Body of pancreas (tissue), 4 donors: ENCODE measurements around the gene NQO2. TPM values are rescaled to one million over a fixed set of nuclear protein-coding genes. Genes with fewer than 3 reads are reported as not detected.

Source experiments
- ATAC-seq: fragments of 150-250 bp; one replicate; pipeline ENCODE4 v1.9.1; 2016
- DNase-seq, 4 donors: peaks; one replicate each; pipeline ENCODE4 v3.0.0-alpha.2; 2019
- H3K27ac ChIP-seq, 4 donors: fragments of 200-600 bp; sonication (generic); 1 replicate in 3 of 4; 2 replicates in 1 of 4; pipeline versions ENCODE4 v1.5.1 to v1.6.1; 2016 to 2019; ENCODE audit warnings: mild to moderate bottlenecking in 1 of 4, mixed read lengths in 1 of 4, moderate library complexity in 1 of 4
- H3K27me3 ChIP-seq, 2 donors: fragments of 200-600 bp; sonication (generic); one replicate each; pipeline ENCODE4 v1.6.0; 2016; ENCODE audit warnings: mild to moderate bottlenecking in 1 of 2
- H3K36me3 ChIP-seq, 2 donors: fragments of 200-600 bp; sonication (generic); replicated peaks in 1 of 2; 2 replicates each; pipeline ENCODE4 v1.5.1; 2016; ENCODE audit warnings: low read depth in 2 of 2; ENCODE audit not compliant: insufficient read depth in 1 of 2
- H3K4me1 ChIP-seq: fragments of 200-600 bp; sonication (generic); one replicate; pipeline ENCODE4 v1.6.0; 2016
- H3K4me3 ChIP-seq, 2 donors: fragments of 200-600 bp; sonication (generic); 1 replicate in 1 of 2; 2 replicates in 1 of 2; pipeline ENCODE4 v1.5.1; 2016 to 2019
- H3K9me3 ChIP-seq, 3 donors: fragments of 200-600 bp; sonication (generic); 1 replicate in 2 of 3; 2 replicates in 1 of 3; pipeline ENCODE4 v1.5.1; 2016
- POLR2A ChIP-seq, 3 donors: fragments of 450-650 bp; IDR thresholded peaks; one replicate each; pipeline ENCODE4 v1.6.1; 2016; ENCODE audit warnings: antibody characterized with exemption in 3 of 3, mild to moderate bottlenecking in 2 of 3
- WGBS, 2 donors: methylation state at CpG; one replicate each; pipeline ENCODE4 v1.1.5; 2017; 5-methylcytosine and 5-hydroxymethylcytosine counted together
- intact Hi-C: fragments of 100-400 bp; cut with DNase I; formaldehyde crosslinking; loops from one replicate; pipeline ENCODE4 v1.15.1; 2023
- total RNA-seq, 2 donors: library from RNA; depleted of rRNA; stranded (reverse); fragments of >200 nt; gene quantifications; one replicate each; pipeline ENCODE4 v1.1.0, GENCODE V29; 2016
- TF ChIP-seq, protein P1 (sequence below), 7 experiments: fragments of 450-650 bp in 4 of 7; fragments of 200-600 bp in 3 of 7; sonication (generic) in 3 of 7; IDR thresholded peaks; one replicate each; pipeline ENCODE4 v1.5.1; 2016 to 2019; ENCODE audit warnings: antibody characterized with exemption in 7 of 7

NQO2 gene, protein sequence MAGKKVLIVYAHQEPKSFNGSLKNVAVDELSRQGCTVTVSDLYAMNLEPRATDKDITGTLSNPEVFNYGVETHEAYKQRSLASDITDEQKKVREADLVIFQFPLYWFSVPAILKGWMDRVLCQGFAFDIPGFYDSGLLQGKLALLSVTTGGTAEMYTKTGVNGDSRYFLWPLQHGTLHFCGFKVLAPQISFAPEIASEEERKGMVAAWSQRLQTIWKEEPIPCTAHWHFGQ
- 10 to 100 TPM in 1 of 2 donors, 1 to 10 TPM in 1; 7.3 to 17.1 TPM for total RNA-seq

DNA sequence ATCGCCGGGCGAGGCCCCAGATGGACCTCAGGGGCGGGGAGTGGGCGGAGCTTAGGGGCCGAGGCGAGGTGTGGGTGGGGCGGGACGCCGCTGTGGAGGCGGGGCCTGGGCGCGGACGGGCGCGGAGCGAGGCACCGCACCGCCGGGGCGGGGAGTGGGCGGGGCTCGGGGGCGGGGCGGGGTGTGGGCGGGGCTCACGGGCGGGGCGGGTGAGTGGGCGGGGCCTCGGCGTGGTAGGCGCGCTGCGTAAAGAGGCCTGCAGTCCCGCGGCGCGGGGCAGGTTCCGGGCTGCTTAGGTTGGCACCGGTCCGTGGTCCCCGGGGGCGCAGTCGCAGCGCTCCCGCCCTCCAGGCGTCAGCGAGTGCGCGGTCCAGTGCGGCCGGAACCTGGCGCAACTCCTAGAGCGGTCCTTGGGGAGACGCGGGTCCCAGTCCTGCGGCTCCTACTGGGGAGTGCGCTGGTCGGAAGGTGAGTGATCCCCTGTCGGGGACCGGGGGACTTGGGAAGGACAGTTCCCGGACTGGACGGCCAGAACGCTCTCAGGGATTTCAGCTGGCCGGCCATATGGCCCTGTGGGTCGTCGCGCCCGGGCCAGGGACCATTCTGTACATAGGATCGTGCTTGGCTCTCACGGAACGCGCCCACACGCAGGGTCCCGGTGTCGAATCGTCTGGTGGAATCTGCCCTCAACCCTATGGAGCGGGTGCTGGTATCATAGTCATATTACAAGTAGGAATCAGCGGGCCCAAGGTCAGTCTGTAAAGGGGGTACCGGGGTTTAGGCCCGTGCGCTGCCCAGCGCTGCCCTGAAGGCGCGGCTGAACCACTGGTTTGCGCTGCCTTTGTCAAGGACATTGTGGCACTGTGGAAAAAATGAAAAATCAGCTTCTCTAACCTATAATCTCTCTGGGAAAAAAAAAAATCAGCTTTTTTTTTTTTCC is at the start of gene NQO2:
TSS of gene NQO2 (plus strand) at position 277 of the 940 bp plus-strand sequence. CDS start 6,659 bp downstream, outside the sequence.
- Histone ChIP-seq H3K4me3 (peak within 1 kb of the TSS; percentile 60 to 79), H3K27ac (peak within 1 kb of the TSS; percentile 80 to 92 (median 86)), H3K9me3 (no peaks in the 10 kb centered on the region), H3K36me3 (peaks cover 0 to 3% of the 10 kb centered on the region in 2 donors), H3K4me1 (peaks cover 32% of the 10 kb centered on the region), H3K27me3 (no peaks in the 10 kb centered on the region)
- intact Hi-C loops = no loop called here
- TF ChIP-seq, protein P1, sequence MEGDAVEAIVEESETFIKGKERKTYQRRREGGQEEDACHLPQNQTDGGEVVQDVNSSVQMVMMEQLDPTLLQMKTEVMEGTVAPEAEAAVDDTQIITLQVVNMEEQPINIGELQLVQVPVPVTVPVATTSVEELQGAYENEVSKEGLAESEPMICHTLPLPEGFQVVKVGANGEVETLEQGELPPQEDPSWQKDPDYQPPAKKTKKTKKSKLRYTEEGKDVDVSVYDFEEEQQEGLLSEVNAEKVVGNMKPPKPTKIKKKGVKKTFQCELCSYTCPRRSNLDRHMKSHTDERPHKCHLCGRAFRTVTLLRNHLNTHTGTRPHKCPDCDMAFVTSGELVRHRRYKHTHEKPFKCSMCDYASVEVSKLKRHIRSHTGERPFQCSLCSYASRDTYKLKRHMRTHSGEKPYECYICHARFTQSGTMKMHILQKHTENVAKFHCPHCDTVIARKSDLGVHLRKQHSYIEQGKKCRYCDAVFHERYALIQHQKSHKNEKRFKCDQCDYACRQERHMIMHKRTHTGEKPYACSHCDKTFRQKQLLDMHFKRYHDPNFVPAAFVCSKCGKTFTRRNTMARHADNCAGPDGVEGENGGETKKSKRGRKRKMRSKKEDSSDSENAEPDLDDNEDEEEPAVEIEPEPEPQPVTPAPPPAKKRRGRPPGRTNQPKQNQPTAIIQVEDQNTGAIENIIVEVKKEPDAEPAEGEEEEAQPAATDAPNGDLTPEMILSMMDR (IDR thresholded peaks at IDR 0.05) = peak in 2 of 7 experiments; percentile 16 to 17
- TF ChIP-seq POLR2A (IDR thresholded peaks at IDR 0.05) = peak; percentile 77 to 93 (median 92)
- ATAC-seq (peak; percentile 89), DNase-seq (peak; percentile 93 to 97 (median 96))
- 0 to 1% methylated on average over 7 to 68 of the region's 87 CpGs for WGBS, 2 donors

DNA sequence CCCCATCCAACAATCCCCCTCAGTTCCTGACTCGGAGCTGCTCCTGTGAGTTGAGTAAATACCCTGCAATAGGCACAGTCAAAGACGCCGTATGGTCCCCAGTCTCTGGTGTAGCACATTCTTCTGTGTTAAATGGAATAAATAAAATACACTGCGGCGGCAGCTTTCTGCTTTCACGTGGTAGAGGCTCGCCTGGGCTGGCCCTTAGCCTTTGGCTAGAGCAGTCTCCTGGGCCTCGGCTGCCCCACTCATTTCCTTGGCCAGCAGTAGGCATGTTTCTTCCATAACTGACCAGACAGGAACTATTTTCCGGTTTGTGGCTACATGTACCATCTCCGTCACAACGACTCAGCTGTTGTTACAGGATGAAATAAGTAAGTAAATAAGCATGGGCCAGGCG is 49.0 kb upstream of the NQO2 start:
- H3K27me3 ChIP-seq = no peaks in the 10 kb centered on the region
- DNase-seq (no peak), ATAC-seq (no peak)
- intact Hi-C loops = no loop called here
- WGBS, 2 donors = 80 to 93% methylated on average over 11 to 12 of the region's 12 CpGs
- H3K9me3 ChIP-seq = no peaks in the 10 kb centered on the region
- no peak for TF ChIP-seq POLR2A (IDR thresholded peaks at IDR 0.05)
- TF ChIP-seq, protein P1 (IDR thresholded peaks at IDR 0.05) = no peak
- peaks cover 8% of the 10 kb centered on the region for H3K4me1 ChIP-seq
- H3K27ac ChIP-seq = no peak overlapping the region
- H3K36me3 ChIP-seq = peaks cover 10 to 17% of the 10 kb centered on the region in 2 donors
- H3K4me3 ChIP-seq = no peak overlapping the region

DNA sequence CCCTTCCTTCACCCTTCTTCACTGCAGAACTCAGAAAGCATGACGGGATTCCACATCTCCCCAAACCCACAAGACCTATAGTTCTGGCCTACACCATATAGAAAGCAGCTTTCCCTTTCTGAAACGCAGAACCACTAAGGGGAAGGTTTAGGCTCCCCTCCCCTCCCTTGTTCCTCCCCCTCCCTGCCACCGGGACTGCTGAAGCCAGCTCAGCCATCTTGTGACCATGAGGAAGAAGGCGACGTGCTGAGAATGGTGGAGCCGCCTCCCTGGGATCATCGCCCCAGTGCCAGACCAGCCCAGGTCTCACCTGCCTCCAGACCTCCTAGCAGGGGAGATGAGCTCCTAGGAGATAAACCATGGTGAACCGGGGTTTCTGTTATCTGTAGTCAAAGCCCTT is 48.0 kb upstream of the NQO2 start:
- peaks cover 10 to 20% of the 10 kb centered on the region in 2 donors for H3K36me3 ChIP-seq
- WGBS, 2 donors = 62 to 79% methylated on average over 8 of the region's 8 CpGs
- no peaks in the 10 kb centered on the region for H3K9me3 ChIP-seq
- peak in 1 of 4 donors; percentile 63 for DNase-seq
- peaks cover 8% of the 10 kb centered on the region for H3K4me1 ChIP-seq
- no peak for ATAC-seq
- H3K4me3 ChIP-seq = no peak overlapping the region
- H3K27me3 ChIP-seq = no peaks in the 10 kb centered on the region
- intact Hi-C loops = no loop called here
- no peak for TF ChIP-seq POLR2A (IDR thresholded peaks at IDR 0.05)
- TF ChIP-seq, protein P1 (IDR thresholded peaks at IDR 0.05) = no peak
- H3K27ac ChIP-seq = peak overlapping the region in 2 of 4 donors; percentile 24 to 50

DNA sequence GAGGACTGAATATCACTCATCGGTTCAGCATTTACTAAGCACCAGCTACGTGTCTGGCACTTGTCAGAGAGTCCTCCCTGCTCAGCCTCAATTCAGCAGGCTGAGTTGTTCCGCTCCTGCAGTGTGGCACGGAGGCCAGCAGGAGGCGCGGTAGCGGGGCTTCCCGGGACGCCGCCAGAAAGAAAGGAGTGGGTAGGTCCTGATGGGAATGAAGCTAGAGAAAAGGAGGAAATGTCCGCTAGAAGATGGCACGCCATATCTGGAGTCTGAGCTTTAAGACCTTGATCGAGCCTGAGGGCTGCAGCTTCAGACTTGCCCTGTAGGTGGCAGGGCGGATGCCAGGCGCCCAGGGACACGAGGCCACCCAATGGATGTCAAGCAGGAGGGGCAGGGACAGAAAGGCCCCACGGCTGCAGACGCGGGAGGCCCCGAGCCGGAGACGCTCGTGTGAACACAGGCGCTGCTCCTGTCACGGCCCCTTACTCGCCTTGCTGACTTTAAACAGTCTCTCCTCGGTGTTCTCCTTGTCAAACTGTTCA is 47.1 kb upstream of the NQO2 start:
- peaks cover 16% of the 10 kb centered on the region for H3K4me1 ChIP-seq
- DNase-seq = peak; percentile 78 to 85 (median 80)
- WGBS, 2 donors = 8 to 27% methylated on average over 26 to 27 of the region's 27 CpGs
- H3K27me3 ChIP-seq = no peaks in the 10 kb centered on the region
- peak; percentile 90 for ATAC-seq
- H3K27ac ChIP-seq = peak overlapping the region; percentile 13 to 50 (median 30)
- H3K9me3 ChIP-seq = no peaks in the 10 kb centered on the region
- H3K4me3 ChIP-seq = no peak overlapping the region
- intact Hi-C loops = no loop called here
- H3K36me3 ChIP-seq = peaks cover 5 to 17% of the 10 kb centered on the region in 2 donors
- TF ChIP-seq, protein P1 (IDR thresholded peaks at IDR 0.05) = peak; percentile 84 to 99 (median 94)
- no peak for TF ChIP-seq POLR2A (IDR thresholded peaks at IDR 0.05)
